GM18511 (cell line): ENCODE results near the gene DUSP15.
"Not testable (repeated sequence)": the region's sequence is repeated elsewhere in the genome, so short reads cannot be mapped to it uniquely, and the experiment has no call there.

Source experiments
- ATAC-seq: cut with Tn5 transposase; IDR thresholded peaks from one replicate; pipeline ENCODE4 v1.9.1; 2021; ENCODE audit warnings: mild to moderate bottlenecking, moderate library complexity; ENCODE audit not compliant: unreplicated experiment

DUSP15 gene, protein sequence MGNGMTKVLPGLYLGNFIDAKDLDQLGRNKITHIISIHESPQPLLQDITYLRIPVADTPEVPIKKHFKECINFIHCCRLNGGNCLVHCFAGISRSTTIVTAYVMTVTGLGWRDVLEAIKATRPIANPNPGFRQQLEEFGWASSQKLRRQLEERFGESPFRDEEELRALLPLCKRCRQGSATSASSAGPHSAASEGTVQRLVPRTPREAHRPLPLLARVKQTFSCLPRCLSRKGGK

DNA sequence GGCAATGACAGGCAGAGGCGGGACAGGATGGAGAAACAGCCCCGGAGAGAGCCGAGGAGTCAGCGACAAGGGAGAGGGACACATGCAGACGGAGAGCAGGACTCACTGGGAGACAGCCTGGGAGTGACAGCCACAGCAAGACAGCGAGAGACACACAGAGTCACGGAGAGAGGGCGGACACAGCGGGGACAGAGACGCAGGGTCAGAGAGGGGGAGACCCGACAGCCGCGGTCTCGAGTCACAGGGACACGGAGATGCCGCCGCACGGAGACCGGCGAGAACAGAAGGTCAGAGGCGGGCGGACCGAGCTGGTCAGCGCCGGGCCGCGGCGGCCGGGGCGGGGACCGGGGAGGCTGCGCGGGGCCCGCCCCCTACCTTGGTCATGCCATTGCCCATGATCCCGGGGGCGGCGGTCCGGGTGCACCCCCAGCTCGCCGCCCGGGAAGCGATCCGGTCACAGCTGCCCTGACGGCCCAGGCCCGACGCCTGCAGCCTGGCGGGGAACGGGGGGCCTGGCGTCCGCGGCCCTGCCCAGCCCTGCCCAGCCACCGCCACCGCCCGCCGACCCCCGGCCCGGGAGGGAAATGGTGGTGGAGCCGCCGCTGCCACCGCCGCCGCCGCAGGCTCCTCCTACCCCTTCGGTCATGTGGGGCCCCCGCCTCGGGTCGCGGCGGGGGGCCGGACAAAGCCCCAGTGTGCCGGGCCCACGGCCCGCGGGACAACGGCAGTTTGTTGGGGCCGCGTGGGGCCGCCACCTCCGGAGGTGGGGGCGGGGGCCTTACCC, at the start of gene DUSP15, which contains the start of gene TTLL9:
TSS of gene DUSP15 (minus strand) at position 586 of the 784 bp plus-strand sequence. CDS start at position 396, 190 bp downstream.
TSS of gene TTLL9 (plus strand) at position 693 of the 784 bp plus-strand sequence. CDS start 493 bp downstream, outside the sequence.
- ATAC-seq = no peak

DNA sequence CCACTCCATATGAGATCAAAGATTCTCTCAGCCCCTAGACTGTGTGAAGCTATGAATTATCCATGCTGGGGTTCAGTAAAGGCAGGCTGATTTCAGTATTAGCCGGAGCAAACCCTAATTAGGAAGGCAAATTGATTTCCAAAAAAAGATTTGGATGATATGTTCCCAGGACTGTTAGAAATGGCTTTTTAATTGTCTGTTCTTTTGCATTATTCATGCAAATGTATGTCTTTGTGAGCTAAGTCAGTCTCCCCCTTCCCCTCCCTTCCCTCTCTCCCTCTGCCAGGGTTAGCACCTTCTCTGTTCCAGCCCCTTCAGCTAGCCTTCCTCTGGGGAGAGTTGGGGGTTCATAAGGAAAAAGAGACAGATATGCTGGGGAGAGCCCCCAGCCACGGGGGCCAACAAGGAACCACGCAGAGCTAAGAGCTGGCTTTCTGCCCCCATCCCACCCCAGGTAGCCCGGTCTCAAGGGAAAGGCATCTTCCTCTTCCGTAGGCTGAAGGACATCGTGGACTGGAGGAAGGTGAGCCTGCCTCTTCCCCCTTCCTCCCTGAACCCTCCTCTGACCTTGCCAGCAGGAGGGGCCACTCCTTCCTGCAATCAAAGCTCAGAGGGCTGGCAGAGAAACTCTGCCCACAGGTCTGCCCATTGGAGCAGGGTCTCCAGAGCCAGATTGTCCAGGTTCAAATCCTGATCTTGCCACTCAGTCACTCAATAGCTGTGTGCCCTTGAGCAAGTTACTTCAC, 49.3 kb upstream of the DUSP15 start:
- no peak for ATAC-seq

DNA sequence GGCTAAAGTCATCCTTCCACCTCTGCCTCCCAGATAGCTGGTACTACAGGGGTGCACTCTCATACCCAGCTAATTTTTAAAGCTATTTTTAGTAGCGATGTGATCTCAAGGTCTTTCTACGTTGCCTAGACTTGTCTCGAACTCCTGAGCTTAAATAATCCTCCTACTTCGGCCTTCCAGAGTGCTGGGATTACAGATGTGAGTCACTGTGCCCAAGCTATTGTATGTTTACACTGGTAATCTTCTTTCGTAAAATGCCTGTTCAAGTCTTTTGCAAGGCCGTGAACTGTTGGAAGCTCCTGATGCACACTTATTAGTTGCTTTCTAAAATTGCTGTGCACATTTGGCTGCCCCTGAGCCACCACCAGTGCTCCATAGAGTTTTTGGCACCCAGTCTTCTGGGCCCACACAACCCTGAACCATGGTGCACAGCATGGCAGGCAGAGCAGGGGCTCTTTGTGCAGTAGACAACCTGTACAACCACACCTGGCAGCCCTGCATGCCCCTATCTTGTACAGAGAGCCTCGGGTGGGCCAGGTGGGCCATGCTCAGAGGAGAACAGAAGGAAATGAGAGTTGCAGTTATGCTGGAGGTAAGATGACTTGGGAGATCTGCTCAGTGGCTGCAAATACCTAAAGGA, 48.3 kb upstream of the DUSP15 start:
- no peak for ATAC-seq

DNA sequence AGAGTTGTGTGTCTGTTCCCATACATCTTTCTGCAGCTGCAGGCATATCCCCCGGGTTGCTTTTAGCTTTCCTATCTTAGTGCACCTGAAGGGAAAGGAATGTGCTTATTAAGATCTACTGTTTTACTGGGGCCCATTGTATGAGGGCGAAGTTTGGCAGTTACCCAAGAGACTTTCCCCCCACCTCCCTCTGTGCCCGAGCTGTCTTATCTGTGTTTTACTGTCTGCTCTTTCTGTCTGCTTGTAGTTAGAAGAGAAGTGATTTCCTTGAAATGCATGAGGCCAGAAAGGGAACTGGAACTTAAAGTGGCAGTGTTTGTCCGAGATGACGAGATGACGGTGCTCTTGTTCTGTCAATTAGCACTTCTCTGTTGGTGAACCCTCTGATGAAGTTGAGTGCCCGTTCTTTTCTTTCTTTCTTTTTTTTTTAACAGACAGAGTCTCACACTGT, 47.7 kb upstream of the DUSP15 start:
- not testable (repeated sequence) for ATAC-seq

DNA sequence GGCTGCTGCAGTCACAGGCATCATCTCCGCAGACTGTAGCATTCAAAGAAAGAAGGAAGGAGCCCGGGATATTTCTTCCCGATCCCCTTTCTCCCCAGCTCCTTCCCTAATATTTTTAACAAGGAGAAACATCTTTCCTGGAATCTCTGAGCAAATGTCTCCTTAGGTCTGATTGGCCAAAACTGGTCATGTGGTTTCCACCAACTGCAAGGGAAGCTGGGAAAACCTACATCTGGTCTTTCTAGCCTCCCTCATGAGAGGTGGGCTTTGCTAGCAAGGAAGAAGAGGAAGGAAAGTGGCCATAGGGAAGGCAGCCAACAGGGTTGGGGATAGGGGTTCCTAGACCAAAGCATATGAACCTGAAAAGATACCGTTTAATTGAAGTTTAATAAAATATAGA, 46.4 kb upstream of the DUSP15 start:
- ATAC-seq = no peak

DNA sequence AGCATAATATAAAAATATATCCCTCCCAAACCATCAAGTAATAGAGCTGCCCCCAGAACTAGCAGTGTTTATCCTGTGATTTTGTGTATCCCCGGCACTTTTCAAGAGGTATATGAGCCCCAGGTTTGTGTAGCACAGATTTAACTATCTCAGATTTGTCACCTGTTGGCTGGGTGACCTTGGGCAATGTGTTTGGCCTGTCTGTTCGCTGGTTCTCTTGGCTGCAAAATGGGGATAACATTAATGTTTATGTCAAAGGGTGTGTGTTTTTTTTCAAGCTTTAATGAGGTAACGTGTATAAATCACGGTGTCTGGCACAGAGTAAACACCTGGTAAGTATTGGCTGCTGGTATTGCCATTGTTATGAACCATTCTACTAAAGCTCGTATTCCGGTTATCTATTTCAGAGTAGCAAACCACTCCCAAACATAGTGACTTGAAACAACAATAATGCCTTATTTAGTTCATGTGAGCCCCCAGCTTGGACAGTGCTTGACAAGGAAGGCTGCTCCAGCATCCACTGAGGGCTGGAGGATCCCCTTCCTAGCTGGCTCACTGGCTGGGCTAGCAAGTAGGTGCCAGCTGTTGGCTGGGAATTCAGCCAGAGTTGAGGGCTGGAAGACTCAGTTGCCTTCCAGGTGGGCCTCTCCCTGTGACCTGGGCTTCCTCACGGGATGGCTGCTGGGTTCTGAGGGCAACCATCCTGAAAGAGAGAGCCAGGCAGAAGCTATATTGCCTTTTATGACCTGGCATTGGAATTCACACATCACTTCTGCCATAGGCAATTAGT, 45.4 kb upstream of the DUSP15 start:
- ATAC-seq = no peak

DNA sequence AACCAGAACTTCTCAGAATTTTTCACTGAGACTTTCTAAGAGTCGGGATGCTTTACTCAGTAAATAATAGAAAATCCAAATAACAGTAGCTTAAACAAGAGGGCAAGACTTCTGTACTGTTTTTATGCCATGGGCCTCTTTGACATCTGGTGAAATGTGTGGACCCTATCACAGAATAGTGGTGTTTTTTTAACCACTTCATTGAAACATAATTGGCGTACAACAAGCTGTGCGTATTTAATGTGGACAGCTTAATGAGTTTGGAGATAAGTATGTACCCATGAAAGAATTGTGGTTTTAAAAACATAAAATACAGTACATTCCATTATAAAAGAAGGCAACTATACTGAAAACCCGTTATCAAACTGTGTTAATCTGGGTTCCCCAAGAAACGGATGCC, 43.8 kb upstream of the DUSP15 start:
- ATAC-seq = no peak

DNA sequence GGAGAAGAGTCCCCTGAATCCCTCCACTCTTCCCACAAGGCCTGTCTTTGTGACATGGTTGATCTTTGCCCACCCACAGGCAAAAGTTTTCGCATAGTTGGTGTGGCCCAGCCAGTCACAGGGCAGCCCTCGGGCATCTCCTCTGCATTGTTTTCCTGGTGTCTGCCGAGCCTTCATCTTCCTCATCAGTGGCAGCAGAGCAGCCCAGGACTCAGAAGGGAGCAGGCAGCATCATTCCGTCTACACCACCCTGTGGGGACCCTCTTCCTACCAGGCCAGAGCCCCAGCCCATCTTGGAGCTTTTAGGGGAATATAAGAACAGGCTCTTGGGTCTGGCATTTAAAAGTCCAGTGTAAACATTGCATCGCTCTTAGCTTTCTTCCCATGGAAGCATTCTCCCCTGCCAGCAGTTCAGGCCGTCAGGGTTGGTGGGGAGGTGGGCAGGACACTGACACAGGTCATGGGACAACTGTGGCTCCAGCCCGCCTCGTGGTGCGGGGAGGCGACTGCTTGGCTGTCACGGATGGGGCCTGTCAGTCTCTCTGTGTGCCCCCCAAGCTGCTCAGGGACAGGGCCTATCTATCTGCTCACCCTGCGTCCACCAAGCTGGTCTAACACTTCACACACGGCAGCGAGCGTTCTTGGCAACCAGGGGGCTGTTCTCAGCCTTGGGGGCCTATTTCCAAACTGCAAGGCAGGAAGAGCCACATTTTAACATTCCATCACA, 43.3 kb upstream of the DUSP15 start:
- ATAC-seq = no peak

DNA sequence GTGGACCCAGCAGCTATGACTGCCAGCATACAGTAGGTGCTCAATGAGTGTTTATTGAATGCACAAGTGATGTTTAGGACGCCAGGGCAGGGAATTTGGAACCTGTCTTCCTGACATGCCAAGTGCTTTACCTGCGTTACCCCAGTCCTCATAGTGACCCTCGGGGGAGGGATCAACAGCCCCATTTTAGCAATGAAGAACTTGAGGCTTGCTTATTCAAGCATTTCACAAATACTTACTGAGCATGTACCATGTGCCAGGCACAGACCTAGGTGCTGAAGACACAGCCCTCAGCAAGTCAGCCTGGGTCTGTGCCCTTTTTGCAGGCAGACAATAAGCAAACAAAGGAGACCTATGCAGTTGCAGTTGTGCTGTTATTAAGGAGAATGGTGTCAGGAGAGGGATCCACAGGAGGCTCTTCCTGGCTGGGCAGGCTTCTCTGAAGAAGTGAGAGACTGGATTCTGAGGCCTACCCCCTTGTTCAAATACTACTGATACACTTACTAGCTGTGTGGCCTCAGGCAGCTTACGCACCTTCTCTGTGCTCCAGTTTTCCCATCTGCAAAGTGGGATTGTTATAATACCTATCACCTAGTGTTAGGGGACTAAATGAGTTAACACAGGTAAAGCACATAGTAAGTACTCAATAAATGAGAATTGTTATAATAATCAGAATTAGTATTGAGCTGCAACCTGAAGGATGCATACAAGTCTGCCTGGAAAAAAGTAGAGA, 39.9 kb upstream of the DUSP15 start:
- ATAC-seq = no peak

DNA sequence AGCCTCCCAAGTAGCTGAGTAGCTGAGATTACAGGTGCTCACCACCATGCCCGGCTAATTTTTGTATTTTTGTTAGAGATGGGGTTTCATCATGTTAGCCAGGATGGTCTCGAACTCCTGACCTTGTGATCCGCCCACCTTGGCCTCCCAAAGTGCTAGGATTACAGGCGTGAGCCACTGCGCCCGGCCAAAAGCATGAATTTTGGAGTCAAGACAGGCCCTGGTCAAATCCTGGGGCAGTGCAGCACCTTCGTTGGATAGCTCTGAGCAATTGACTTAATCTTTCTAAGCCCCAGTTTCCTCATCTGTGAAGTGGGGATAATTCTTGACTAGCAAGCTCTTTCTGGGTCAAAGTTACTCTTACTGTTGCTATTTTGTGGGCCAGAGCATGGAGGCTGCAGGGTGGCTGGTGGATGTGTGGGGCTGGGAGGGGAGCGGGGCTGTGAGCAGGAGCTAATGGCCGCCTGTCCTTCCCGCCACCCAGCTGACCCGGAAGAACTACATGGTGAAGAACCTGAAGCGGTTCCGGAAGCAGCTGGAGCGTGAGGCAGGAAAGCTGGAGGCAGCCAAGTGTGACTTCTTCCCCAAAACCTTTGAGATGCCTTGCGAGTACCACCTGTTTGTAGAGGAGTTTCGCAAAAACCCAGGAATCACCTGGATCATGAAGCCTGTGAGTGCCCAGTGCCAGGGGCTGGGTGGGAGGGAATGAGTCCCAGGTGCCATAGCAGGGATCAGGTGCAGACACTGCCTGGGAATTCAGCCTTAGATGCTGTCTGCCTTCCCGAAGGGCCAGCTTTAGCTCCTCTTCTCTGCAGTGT, 39.1 kb upstream of the DUSP15 start:
- no peak for ATAC-seq

DNA sequence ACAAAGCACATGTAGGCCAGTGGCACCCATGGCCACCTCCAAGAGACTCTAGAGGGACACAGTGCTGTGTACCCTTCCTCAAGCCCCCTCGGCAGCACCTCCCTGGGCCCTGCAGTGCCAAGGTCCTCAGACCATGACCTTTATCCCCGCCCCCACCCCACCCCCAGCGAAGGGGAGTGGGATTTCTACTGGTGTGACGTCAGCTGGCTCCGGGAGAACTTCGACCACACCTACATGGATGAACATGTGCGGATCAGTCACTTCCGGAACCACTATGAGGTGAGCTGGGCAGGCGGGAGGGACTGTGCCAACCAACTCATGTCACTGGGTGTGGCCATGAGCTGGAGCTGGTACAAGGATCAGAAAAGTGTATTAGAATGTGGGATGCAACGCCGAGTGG, 38.1 kb upstream of the DUSP15 start:
- ATAC-seq = no peak

DNA sequence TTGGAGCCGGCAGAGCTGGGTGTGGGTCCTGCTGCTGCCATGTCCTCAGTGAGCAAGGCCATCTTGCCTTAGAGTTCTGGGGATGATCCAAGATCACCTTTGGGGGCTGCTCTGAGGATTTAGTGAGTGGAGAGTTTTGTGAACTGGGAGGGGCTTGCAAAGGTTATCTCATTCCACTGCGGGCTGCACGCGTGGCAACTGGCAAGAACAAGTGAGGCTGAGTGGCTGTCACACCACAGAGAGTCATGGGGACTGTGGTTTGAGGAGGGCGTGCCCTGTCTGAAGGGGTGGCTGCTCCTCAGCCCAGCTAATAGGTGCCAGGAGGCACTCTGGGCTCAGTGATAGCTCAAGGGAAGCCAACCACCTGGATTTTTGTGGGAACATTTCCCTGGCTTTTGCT, 37.7 kb upstream of the DUSP15 start:
- ATAC-seq = no peak

DNA sequence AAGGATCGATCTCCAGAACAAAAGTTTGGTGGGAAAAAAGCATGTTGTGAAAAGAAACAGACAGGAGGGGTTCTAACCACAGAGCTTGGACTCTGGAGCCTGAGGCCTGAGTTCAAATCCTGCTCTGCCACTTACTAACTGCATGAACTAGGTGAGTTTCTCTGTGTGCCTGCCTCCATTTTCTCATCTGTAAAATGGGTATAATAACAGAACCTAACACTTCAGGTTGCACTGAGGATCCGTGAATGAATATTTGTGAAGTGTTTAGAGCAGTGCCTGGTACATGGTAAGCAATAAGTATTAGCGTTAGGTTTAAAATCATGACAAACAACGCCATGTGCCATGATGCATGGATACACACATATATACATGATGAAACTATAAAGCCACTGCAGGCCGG, 36.7 kb upstream of the DUSP15 start:
- no peak for ATAC-seq

DNA sequence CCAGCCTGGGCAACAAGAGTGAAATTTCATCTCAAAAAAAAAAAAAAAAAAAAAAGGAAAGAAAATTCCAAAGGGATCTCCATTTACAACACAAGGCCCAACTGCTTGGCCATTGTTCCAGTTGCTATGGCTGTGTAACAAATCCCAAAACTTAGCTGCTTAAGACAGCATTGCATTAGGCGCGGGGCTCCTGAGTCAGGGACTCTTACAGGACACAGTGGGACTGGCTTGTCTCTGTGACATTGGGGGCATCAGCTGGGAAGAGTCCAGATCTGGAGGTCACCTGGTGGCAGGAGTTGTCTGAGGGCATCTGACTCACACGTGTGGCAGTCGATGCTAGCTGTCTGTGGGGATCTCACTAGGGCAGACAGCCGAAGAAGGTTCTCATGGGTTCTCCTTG, 35.7 kb upstream of the DUSP15 start:
- no peak for ATAC-seq

DNA sequence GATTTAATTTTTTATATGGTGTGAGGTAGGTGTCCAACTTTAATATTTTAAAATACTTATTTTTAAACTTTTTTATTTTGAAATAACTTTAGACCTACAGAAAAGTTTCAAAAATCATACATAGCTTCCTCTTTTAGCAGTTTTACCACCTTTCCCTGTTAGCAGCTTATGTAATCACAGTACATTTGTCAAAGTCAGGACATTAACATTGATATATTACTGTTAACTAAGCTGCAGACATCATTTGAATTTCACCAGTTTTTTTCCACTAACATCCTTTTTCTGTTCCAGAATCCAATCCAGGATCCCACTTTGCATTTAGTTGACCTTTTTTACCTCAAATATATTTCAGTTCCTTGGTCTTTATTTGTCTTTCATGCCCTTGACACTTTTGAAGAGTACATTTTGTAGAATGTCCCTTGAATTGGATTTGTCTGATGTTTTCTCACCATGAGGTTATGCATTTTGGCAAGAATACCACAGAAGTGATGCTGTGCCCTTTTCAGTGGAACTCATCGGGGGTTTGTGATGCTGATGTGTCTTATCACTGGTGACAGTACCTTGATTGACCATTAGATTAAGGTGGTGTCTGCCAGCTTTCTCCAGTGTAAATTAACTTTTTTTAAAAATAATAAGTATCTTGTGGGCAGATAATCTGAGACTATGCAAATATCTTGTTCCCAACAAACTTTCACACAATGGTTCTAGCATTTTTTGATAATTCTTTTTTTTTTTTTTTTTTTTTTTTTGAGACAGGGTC, 33.5 kb upstream of the DUSP15 start:
- ATAC-seq = no peak

DNA sequence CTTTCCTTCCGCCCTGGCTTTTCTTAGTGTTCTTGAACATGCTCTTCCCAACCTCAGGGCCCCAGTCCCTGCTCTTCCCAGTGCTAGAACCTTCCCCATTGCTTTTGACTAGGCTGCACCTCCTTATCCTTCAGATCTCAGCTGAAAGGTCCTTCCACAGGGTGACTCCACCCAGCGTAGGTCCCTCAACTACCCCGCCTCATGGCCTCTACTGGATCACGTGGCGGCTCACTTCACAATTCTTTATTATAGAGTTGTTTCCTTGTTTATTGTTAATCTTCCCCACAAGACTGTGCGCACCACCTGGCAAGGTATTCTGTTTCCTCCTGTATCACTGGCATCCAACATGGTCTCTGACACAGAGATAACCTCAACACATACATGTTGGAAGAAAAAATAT, 31.3 kb upstream of the DUSP15 start:
- ATAC-seq = no peak

DNA sequence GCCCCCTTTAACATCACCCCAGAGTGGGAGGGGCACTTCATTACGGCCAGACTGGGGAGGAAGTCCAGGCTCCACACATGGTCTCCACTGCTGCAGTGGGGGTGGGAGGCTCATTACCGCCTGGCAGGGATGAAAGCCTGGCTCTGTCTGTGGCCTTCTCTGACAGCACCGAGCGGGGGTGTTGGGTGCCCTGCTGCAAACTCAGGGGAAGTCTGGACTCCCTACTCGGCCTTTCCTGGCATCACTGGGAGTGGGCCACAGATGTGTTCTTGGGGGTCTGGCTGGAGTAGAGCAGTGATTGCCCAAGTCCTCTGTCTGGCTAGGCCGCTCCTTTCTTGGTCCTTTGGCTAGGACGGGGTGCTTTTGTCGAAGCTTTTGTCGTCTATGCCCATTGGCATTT, 27.2 kb upstream of the DUSP15 start:
- no peak for ATAC-seq
